Brain microvascular endothelial cell (primary cell): Measurements from ENCODE around the gene FAM135A.

Source experiments
- DNase-seq: peaks from one replicate; pipeline ENCODE4 v3.0.0-alpha.2; 2020
- H3K27ac ChIP-seq: fragments of 250-450 bp; sonication (Bioruptor Pico); 2 replicates; pipeline ENCODE4 v1.5.1; 2020; ENCODE audit warnings: mild to moderate bottlenecking, moderate library complexity
- H3K27me3 ChIP-seq: fragments of 250-450 bp; sonication (Bioruptor Pico); replicated peaks from 2 replicates; pipeline ENCODE4 v1.5.1; 2020; ENCODE audit warnings: mild to moderate bottlenecking
- H3K36me3 ChIP-seq: fragments of 250-450 bp; sonication (Bioruptor Pico); replicated peaks from 2 replicates; pipeline ENCODE4 v1.5.1; 2020; ENCODE audit warnings: mild to moderate bottlenecking
- H3K4me3 ChIP-seq: 2 replicates; pipeline ENCODE4 v1.5.1; 2011; ENCODE audit warnings: low read depth, mild to moderate bottlenecking, control low read depth, low read length, moderate library complexity
- CTCF ChIP-seq: IDR thresholded peaks from 2 replicates; pipeline ENCODE4 v1.5.1; 2011; ENCODE audit warnings: low read depth, mild to moderate bottlenecking, moderate library complexity, low read length, control low read depth, inconsistent platforms; ENCODE audit errors: missing control alignments
- in situ Hi-C: cut with HindIII; loops from 2 replicates; pipeline ENCODE4 v1.10.0; 2017; ENCODE audit warnings: low sequenced_read_pairs, low pct_ligation_motif_present

Gene FAM135A

GRCh38 chr6:70413992-70414494 lies 735 bp downstream of the FAM135A start:
- TF ChIP-seq CTCF: no peak
- DNase-seq: no peak
- in situ Hi-C loops: no loop called here
- H3K27ac ChIP-seq: no peak overlapping the region
- peak overlapping the region; percentile 71 for H3K4me3 ChIP-seq
- H3K27me3 ChIP-seq: no peaks in the 10 kb centered on the region
- no peaks in the 10 kb centered on the region for H3K36me3 ChIP-seq

GRCh38 chr6:70414813-70415212 lies 1.5 kb downstream of the FAM135A start:
- DNase-seq: no peak
- TF ChIP-seq CTCF: no peak
- H3K4me3 ChIP-seq: no peak overlapping the region
- H3K36me3 ChIP-seq: no peaks in the 10 kb centered on the region
- no peak overlapping the region for H3K27ac ChIP-seq
- in situ Hi-C loops: no loop called here
- no peaks in the 10 kb centered on the region for H3K27me3 ChIP-seq

GRCh38 chr6:70415247-70415646 lies 1.9 kb downstream of the FAM135A start:
- TF ChIP-seq CTCF: no peak
- no peak overlapping the region for H3K27ac ChIP-seq
- DNase-seq: no peak
- no peak overlapping the region for H3K4me3 ChIP-seq
- H3K27me3 ChIP-seq: no peaks in the 10 kb centered on the region
- in situ Hi-C loops: no loop called here
- H3K36me3 ChIP-seq: no peaks in the 10 kb centered on the region

- no peak overlapping the region for H3K4me3 ChIP-seq
- no peak for DNase-seq
- H3K27ac ChIP-seq: no peak overlapping the region
- no peaks in the 10 kb centered on the region for H3K27me3 ChIP-seq
- H3K36me3 ChIP-seq: no peaks in the 10 kb centered on the region
- in situ Hi-C loops: no loop called here
- TF ChIP-seq CTCF: no peak
Measured at GRCh38 chr6:70415660-70416059, 2.4 kb downstream of the FAM135A start.

GRCh38 chr6:70421509-70421908 lies 8.2 kb downstream of the FAM135A start:
- no peak overlapping the region for H3K27ac ChIP-seq
- in situ Hi-C loops: no loop called here
- H3K36me3 ChIP-seq: no peaks in the 10 kb centered on the region
- DNase-seq: no peak
- TF ChIP-seq CTCF: no peak
- no peak overlapping the region for H3K4me3 ChIP-seq
- H3K27me3 ChIP-seq: no peaks in the 10 kb centered on the region
